ENCODE results near the gene ZNF629.
A peak's percentile ranks its signal among the peaks of the same experiment; 100 is the strongest.

The ZNF629 gene

GRCh38 chr16:30746638-30747175 lies 40.3 kb downstream of the ZNF629 start:
- no peak for DNase-seq
- Mint-ChIP-seq H3K4me1 (peaks cover 28% of the 10 kb centered on the region), H3K9me3 (no peaks in the 10 kb centered on the region), H3K27ac (no peak overlapping the region), H3K36me3 (ENCODE audit: low read depth) (peaks cover 25% of the 10 kb centered on the region), H3K4me3 (no peak overlapping the region), H3K27me3 (ENCODE audit: low read depth, poor library complexity) (no peaks in the 10 kb centered on the region)
- TF ChIP-seq CTCF (IDR thresholded peaks at IDR 0.05): no peak

- no peak for DNase-seq
- H3K27me3 Mint-ChIP-seq (ENCODE audit: low read depth, poor library complexity): no peaks in the 10 kb centered on the region
- no peaks in the 10 kb centered on the region for H3K9me3 Mint-ChIP-seq
- peaks cover 35% of the 10 kb centered on the region for H3K4me1 Mint-ChIP-seq
- H3K27ac Mint-ChIP-seq: no peak overlapping the region
- TF ChIP-seq CTCF (IDR thresholded peaks at IDR 0.05): no peak
- no peak overlapping the region for H3K4me3 Mint-ChIP-seq
- H3K36me3 Mint-ChIP-seq (ENCODE audit: low read depth): peaks cover 31% of the 10 kb centered on the region
Observed at GRCh38 chr16:30745082-30745481, 41.9 kb downstream of the ZNF629 start.

DNA sequence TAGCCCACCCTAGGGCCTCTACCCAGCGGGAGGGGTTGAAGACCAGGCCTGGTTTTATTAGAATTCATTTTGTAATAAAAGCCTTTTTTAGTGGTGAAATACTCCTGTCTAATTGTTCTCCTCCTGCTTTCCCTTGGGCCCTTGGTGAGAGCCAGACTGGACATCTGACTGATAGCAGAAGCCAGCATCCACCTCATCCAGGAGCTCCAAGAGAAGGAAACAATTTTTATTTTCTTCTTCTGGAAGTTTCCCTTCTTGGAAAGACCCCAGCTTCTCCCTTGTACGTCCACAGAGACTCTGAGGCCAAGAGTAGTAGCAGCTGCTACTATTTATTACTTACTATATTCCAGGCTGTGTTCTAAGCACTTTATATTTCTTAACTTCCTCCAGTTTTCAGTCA lies 42.8 kb downstream of the ZNF629 start:
- no peak for DNase-seq
- H3K4me3 Mint-ChIP-seq: no peak overlapping the region
- no peaks in the 10 kb centered on the region for H3K9me3 Mint-ChIP-seq
- TF ChIP-seq CTCF (IDR thresholded peaks at IDR 0.05): no peak
- no peaks in the 10 kb centered on the region for H3K27me3 Mint-ChIP-seq (ENCODE audit: low read depth, poor library complexity)
- peaks cover 27% of the 10 kb centered on the region for H3K4me1 Mint-ChIP-seq
- no peak overlapping the region for H3K27ac Mint-ChIP-seq
- peaks cover 32% of the 10 kb centered on the region for H3K36me3 Mint-ChIP-seq (ENCODE audit: low read depth)

GRCh38 chr16:30743716-30744115 lies 43.3 kb downstream of the ZNF629 start:
- Mint-ChIP-seq H3K4me1 (peaks cover 22% of the 10 kb centered on the region), H3K27ac (peak overlapping the region; percentile 4), H3K36me3 (ENCODE audit: low read depth) (peaks cover 34% of the 10 kb centered on the region), H3K27me3 (ENCODE audit: low read depth, poor library complexity) (no peaks in the 10 kb centered on the region), H3K4me3 (no peak overlapping the region), H3K9me3 (no peaks in the 10 kb centered on the region)
- no peak for DNase-seq
- no peak for TF ChIP-seq CTCF (IDR thresholded peaks at IDR 0.05)

DNA sequence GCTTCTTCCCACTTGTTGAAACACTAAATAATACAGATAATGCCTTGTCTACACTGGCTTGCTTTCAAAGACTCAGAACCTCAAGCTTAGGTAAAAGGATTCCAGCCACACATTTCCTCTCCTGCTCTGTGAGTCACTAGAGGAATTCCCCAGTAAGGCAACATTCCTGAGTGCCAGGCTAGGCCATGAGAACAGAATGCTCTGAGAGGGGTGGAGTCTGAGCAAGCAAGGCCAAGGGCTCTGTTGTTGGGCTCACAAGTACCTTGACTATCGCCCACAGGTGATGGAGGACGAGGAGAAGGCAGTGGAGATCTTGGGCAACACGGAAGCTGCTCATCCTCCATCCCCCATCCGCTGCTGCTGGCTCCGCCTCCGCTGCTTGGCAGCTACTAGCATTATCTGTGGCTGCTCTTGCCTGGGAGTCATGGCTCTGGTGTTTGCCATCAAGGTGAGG lies 45.5 kb downstream of the ZNF629 start:
- DNase-seq: no peak
- Mint-ChIP-seq H3K4me3 (no peak overlapping the region), H3K27ac (no peak overlapping the region), H3K4me1 (peaks cover 7% of the 10 kb centered on the region), H3K36me3 (ENCODE audit: low read depth) (peaks cover 54% of the 10 kb centered on the region), H3K27me3 (ENCODE audit: low read depth, poor library complexity) (no peaks in the 10 kb centered on the region), H3K9me3 (no peaks in the 10 kb centered on the region)
- no peak for TF ChIP-seq CTCF (IDR thresholded peaks at IDR 0.05)
